ENCODE results near the gene VSX1.

Gene VSX1

DNA sequence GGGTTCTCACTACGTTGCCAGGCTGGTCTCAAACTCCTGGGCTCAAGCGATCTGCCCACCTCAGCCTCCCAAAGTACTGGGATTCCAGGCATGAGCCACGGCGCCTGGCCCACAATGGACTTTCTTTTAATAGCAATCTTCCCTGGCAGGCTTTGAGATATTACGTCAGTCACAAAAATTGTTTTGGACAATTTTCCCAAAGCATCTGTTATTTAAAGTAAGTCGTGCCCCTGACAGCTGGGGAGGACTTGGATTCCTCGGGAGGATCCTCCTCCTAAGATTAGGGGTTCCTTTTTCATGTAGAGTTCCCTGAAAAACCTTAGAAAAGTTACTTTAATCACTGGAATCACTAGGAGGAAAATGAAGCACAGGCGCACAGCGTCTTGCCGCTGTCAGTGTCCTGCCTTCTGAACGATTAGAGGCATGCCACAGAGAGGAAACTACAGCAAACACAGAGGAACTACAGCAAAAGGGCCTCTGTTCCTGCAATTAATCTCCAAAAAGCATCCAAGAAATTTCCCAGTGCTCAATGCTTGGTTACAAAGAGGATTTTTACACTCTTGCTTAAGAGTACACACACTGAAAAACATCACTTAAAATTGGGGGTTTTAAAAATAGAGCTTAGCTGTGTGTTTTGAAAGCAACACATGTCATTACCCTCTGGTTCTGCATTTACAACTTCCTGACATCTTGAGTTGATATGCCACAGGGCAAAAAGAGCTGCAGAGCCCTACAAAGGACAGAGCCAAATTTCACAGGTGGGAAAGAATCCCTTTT is 28.5 kb downstream of the VSX1 start:
- no peak for DNase-seq (ENCODE audit: low spot score)

DNA sequence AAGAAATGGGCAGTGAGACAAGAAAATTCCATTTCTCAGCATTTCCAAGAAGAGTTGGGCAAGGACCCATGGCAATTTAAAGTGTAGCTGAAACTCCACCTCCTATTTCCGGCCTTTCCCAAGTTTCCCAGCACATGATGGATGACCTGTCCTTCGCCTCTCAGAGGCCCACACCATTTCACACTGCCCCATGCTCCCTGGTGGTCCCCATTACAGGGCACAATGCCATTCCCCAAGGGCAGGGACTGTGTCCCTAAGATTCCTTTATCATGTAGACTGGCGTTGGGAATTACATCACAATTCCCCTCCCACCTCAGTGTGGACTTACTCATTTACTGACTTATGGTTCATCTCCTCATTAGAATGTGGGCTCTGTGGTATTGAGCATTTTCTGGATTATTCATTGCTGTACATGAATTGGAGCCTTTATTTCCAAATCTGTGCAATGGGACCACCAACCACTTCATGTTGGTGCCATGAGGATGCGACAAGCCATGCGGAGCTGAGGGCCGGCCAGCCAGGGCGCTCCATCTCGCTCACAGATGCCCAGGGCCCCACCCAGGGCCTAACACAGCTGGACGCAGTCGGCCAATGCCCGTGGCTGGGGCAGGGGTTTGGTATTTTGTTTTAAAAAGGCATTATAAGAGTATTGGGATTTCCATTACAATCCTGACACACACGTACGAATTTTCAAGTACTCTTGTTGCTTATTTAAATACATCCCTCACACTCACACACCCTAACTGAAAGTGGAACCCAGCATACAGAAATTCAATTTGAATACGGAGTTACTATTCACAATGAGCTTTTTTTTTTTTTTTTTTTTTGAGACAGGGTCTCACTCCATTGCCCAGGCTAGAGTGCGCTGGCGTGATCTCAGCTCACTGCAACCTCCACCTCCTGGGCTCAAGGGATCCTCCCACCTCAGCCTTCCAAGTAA is 29.4 kb downstream of the VSX1 start:
- DNase-seq (ENCODE audit: low spot score) = no peak

DNA sequence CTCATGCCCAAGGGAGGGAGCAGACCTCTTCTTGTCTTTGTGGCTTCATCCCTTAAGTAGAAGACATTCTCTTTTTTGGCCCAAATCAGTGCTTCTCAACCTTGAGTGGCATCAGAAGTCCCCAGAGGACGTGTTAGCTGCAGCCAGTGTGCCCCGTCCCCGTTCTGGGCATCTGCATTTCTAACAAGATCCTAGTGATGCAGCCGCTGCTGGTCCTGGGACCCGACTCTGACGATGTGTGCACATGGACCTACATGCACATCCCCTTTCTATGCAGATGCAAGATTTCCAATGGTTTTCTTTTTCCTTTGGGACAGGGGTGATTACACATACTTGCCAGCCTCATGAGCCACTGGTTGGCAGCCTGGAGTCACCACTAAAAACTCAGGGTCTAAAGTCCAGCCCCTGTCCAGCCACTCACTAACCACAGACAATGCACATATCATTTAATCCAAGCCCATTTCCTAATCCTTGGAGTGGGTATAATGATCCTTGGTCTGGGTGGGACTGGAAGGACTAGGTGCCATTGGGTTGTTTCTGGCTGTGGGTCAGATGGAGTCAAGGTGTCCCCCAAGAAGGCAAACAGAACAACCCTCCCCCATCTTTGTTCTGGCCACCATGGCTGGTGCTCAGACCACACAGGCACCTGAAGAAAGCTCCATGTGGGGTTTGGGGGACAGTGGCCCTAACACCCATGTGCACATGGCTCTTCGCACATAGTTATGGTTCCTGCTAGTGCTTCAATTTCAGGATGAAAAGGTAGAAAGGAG is 30.4 kb downstream of the VSX1 start:
- DNase-seq (ENCODE audit: low spot score) = no peak

DNA sequence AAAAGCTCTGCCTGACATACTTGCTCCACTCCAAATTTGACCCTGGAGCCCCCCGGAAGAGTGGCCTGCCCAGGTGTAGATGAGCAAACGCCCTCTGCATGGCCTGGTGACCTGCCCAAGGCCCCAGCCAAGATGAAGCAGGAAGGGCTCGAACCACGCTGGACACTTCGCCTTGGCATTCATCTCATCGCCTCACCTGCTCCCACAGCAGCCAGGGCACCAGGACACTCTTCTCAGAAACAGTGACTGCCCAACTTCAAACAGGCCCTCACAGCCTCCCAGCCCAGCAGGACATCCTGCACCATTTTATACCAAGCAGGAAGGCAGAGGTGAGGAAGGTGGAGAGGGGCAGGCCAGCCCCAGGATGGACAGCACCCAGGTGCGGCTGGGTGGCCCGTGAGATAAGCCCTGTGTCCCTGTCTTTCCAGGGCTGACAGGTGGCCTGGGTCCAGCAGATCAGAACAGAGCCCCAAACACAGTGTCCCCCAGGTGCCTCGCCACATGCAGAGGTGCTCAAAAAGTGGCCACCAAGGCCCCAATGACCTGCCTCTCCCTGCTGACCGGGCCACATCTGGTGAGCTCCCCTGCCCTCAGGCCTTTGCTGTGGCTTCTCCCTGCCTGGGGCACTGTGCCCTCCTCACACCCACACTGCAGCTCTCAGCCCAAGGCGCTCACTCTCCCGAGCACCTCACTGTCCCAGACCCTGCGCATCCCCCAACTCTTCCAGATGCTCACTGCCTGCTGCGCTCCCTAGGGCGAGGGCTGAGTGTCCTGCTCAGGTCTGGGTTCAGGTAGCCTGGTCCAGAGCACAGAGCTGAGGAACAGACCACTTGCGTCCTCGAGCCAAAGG is 31.2 kb downstream of the VSX1 start:
- no peak for DNase-seq (ENCODE audit: low spot score)

DNA sequence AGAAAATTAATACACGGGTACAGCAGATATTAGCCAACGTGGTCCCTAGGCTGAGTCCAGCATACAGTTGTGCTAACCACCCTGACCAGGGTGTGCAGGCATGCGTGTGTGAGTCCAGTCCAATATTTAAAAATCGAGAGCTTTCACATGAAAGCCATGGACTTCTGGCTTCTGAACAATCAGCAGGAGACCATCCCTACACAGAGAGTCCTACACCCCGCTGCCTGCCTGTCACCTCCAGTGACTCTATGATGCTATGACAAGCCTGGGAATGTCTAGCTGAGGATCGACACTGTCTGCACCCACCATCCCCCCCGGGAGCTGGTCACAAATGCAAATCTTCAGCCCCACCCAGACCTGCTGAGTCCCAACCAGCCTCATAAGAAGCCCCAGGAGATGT is 31.9 kb downstream of the VSX1 start:
- no peak for DNase-seq (ENCODE audit: low spot score)

DNA sequence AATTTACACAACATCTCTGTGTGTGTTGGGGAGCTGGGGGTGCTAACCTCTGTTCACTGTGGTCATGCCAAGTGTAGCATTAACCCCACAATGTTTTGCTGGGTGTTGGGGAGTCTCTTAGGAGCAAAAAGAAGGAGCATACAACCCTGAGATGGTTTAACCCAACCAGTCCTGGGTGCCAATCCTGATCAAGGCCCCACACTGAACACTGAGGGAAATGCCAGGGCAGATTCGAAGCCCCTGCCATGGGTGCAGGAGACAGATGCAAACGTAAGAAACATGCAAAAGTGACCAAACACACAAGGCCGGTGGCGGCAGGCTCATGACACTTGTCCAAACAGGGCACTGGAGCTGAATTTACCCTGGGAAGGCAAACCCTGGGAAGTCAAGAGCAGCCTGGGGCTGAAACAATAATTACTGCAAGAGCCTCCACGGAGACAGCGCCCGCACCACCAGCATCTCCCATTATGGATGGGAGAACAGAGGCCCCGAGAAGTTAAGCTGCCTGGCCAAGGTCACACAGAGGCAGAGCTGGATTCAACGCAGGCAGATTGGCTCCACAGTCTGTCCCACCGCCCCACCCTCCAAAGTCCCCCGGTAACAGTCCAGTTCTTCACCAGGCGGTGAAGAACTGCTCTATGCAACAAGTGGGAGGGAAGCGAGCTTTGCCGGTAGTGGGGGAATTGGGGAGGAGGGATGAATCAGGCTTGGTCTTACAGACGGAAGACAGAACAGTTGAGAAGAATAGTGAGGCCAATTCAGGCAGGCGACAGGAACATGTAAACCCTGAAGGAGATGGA is 32.5 kb downstream of the VSX1 start:
- no peak for DNase-seq (ENCODE audit: low spot score)

DNA sequence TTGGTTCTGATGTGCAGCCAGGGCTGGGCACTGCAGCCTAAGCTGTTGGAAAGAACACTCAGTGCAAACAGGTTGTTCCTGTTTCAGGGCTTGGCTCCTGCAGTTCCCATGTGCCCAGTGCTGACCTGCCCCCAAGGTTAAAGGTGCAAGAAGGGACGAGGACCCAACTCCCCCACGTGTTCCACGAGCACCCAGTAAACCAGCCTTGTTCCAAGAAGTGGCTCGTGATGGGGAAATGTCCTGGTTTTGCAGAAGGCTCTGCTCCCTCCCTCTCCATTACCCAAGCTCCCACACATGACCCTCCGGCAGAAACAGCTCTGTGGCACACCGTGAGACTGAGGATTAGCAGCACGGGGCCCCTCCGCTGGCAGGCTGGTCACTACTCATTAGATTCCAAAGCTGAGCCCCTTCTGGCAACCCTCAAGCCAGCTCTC is 33.4 kb downstream of the VSX1 start:
- no peak for DNase-seq (ENCODE audit: low spot score)

DNA sequence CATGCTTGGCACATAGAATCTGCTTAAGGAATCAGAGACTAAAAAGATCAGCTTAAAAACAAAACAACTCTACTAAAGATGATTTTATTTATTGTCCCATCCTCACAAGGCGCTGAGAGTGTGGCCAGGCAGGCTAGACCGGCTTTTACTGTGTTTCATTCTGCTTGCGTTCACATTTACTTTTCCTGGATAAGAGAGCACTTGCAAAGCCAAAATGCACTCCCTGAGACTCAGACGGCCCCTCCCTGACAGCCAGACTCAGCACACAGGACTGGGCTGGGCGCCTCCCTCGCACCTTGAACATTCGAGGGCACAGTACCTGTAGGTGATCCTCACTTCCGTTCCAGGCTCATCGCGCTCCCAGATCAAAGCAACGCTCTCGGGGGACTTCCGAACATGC is 34.2 kb downstream of the VSX1 start:
- no peak for DNase-seq (ENCODE audit: low spot score)

DNA sequence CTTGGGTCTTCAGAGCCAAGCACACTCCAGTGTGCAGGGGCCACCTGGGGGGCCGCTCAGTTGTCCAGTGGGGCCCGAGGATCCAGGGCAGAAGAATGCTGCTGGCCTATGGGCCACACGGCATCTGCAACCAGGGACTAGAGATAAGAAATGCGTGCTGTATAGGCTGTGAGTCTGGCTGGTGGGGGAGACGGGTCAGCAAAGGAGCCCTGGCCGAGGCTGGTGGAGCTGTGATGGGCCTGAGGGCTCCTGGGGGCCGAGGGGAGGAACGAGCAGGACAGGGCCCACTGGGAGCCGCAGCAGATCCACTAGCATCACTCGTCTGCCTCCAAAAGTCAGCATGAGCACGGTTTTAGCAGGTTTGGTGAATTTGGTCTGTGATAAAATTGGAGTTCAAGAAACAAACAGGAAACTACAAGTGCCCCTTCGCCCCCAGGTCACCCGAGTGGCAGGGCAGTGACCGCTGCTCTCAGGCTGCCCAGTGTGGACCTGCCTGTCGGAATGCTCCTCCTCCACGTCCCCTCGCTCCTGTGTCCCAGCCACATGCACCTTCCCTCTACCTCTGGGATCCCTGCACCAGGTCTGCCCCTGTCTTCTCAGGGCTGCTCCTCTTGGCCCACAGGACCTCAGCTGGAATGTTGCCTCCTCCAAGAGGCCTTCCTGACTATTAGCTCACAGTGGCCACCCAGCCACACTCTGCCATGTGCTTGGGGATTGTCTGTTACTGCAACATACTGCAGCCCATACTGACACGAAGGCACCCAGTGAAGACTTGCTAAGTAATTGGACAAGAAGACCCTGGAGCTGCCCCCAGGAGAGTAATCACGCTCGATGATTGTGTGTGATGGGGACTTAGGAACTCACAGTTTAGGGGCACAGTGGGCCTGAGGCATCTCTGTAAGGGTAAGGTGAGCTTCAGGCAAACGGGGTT is 34.9 kb downstream of the VSX1 start:
- DNase-seq (ENCODE audit: low spot score) = no peak

DNA sequence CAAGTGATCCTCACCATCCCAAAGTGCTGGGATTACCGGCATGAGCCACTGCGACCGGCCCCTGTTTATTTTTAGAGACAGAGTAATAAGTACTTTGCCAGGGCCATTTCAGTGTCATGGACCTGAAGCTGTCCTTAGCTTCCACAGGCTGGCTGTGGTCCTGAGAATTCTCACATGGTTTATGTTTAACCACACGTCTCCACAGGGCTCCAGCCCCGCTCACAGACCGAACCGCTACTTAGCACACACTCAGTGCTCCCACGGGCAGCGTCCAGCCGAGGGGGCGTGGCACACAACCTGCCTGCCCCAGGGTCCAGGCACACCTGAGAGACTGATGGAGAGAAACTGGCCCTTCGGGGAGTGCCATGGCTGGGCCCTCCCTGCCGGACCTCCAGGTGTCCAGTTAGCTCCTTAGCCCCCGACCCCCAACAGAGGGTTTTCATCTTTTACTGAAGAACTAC is 35.7 kb downstream of the VSX1 start:
- no peak for DNase-seq (ENCODE audit: low spot score)

DNA sequence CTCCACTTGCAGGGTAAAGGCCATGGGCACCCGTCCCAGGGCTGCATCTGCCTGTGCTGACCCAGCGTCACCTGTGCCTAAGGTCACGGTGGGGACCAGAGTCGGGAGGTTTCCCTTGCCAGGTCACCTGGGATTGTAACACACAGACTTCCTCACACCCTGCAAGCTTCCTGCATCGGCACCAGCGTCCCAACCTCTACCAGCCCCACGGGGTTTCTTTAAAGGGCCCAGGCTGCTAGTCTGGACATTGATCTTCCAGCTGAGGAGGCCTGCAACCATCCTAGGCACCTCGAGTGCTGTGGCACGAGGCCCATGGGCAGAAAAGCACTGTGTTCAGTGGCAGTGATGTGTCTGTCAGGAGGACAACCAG is 36.6 kb downstream of the VSX1 start:
- DNase-seq (ENCODE audit: low spot score) = no peak

DNA sequence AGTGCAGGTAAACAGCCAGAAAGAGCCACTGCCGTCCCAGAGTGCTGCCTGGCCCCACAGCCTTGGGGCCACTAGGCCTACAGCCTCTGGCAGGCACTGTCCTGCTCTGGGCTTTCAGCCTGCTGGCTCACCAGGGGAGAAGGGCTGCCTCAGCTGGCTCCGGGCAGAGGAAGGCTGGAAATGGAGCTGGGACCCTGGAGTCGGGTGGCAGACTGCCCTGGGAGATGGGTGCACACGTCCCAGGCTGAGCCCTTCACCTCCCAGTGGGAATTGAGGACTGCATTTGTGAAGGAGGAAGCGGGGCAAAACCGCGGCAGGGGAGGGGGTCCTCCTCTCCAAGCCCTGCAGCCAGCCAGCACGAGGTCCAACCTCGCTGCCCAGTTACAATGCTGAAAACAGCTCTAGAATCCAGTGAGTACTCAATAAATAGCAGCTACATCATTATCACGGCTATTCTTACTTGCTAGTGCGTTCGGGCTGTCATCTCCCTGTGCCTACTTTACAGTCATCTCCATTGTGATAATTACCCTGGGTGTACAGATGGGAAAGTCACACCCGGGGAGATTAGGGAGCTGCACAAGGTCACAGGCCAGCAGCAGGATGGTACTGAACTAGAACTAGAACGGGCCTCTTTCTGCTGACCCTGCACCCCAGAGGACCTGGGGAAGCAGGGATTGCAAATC is 37.1 kb downstream of the VSX1 start:
- DNase-seq (ENCODE audit: low spot score) = no peak

DNA sequence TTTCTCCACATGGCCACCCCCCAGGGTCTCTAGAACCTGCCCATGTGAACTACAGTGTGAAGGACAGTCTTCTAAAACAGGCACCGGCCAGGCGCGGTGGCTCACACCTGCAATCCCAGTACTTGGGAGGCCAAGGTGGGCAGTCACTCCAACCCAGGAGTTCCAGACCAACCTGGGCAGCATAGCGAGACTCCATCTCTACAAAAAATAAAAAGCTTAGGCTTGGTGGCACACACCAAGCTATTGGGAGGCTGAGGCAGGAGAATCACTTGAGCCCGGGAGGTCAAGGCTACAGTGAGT is 37.7 kb downstream of the VSX1 start:
- no peak for DNase-seq (ENCODE audit: low spot score)

DNA sequence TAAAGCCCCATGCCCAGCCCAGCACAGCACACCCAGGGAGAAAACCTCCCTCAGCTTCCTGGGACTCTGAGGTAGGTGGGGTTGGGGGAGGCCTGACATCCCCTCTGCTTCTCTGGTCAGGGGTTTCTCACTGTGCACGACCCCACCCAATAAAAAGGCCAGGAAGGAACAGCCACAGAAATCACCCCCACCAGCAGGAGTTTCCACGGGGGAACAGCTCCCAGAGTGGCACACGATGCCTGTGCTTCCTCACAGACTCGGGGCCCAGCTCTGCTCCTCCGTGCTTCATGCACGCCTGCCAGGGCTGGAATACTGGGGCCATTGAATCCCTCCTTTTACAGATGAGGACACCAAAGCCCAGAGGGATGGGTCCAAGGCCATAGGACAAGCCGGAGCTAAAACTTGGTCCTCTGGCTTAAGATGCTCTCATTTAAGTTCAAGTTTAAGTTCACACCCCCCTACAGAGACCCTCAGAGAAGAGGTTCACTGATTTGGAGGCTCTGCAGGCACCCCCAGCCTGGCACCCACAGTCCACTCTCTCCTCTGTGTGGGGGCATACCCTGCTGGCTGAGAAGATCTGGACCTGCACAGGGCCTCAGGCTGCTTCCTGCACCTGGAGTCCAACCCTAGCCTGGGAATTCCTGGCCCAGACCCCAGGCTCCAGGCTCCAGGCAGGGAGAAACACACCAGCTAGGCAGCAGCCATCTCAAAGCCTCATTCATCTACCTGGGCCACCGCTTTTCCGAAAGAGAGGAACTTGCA is 38.3 kb downstream of the VSX1 start:
- no peak for DNase-seq (ENCODE audit: low spot score)

DNA sequence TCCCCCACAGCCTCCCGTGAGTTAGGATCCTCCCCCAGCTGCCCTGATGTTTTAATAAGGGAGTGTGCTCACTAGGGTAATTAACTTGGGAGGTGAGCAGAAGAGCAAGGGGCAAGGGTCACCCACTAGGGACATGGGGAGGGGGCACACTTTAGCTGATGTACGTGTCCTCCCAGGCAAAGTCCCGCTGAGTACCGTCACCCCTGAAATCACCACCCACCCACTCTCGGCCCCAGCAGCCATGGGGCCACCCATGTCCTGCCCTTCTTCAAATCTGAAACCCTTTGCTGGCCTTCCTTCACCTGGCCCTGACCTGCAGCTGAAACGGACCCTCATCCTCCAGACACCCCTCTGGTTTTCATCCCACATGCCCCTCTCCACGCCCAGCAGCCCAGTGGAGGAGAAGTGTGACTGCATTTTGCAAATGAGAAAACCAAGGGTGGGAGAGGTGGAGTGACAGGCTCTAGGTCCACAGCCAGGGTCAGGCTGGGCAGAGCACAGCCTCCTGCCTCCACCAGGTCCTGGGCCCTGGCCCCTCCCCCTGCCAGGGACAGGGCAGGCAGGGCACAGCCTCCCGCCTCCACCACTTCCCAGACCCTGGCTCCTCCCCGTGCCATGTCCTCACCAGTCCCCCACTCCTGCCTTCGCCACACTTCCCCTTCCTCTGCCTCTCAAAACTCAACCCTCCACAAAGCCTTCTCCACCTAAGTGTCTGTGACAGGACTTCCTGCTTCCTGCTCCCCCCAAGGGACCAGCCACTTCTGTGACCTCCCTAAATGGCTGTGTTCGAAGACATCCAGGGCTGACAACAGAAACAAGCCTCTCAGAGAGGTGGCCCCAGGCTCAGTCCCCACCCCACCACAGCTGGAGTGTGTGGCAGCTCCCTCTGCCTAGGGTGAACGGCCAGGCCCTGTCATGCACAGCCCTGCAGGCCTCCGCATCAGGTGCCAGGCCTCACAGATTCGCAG is 39.1 kb downstream of the VSX1 start:
- no peak for DNase-seq (ENCODE audit: low spot score)

DNA sequence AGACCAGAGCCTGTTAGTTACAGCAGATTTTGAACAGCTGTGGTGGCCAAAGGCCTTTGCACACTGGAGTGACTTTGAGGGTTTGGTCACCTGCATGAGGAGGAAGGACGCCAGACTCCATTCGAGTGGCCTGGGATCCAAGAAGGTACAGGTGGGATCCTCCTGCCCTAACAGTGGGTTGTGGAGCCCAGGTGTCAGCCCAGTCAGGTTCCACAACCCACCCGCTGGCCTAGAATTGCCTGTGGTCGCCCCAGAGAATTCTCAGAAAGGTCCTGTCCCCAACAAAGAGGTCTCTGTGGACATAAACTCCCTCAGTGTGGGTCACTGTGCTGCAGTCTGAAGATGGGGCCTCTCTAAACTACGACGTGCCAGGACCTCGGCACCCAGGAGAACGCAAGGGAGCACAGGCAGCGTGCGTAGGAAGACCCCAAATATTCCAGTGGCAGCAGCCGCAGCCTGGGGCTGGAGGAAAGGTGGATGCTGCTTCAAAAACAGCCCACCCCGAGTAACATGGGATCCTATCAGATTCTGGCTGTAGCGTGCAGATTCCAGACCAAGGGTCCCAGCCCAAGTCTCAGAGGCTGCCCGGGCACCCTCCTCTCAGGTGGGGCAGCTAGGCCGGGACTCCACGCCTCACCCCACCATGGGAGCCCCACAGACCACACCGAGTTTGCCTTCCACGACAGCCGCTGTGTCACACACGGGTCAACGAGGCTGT is 40.0 kb downstream of the VSX1 start:
- no peak for DNase-seq (ENCODE audit: low spot score)

DNA sequence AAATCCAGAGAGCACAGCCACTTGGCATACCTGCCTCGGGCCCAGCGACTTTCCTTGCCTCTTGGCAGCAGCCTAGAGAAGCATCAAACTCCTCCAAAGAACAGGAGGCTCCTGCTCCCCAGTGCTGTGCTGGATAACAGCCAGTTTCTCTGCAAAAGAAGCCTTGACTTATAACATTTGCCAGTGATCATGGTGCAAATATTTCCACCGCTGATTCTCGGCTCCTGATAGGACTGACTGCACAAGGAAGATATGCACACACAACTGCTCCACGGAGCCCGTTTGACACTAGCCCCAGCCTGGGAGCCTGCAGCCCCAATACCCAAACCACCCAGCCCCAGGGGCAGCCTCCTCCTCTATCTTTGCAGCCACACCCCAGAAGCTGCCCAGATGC is 41.5 kb downstream of the VSX1 start:
- DNase-seq (ENCODE audit: low spot score) = no peak
